KMS-11 (cell line): Measurements from ENCODE around the gene XG.

Experiments used
- H2AFZ ChIP-seq: fragments of 200-600 bp; sonication (generic); 2 replicates; pipeline ENCODE4 v1.6.1; 2016; ENCODE audit warnings: antibody characterized with exemption, mixed run types, low read depth
- H3K27ac ChIP-seq: fragments of 200-600 bp; sonication (generic); 2 replicates; pipeline ENCODE4 v1.6.1; 2016; ENCODE audit warnings: mild to moderate bottlenecking, mixed run types
- H3K27me3 ChIP-seq: fragments of 200-600 bp; sonication (generic); 2 replicates; pipeline ENCODE4 v1.6.1; 2017; ENCODE audit warnings: mild to moderate bottlenecking, low read depth, mixed run types, moderate library complexity; ENCODE audit not compliant: insufficient read depth
- H3K36me3 ChIP-seq: fragments of 200-600 bp; sonication (generic); 2 replicates; pipeline ENCODE4 v1.6.1; 2017; ENCODE audit warnings: mild to moderate bottlenecking, mixed run types; ENCODE audit not compliant: insufficient read depth
- H3K4me1 ChIP-seq: fragments of 200-600 bp; sonication (generic); 2 replicates; pipeline ENCODE4 v1.6.1; 2016; ENCODE audit warnings: mild to moderate bottlenecking, low read depth, mixed run types; ENCODE audit not compliant: poor library complexity, severe bottlenecking
- H3K4me2 ChIP-seq: fragments of 200-600 bp; sonication (generic); 2 replicates; pipeline ENCODE4 v1.7.0; 2016; ENCODE audit warnings: mild to moderate bottlenecking, mixed run types
- H3K4me3 ChIP-seq: fragments of 200-600 bp; sonication (generic); IDR thresholded peaks from 2 replicates; pipeline ENCODE4 v1.6.1; 2017; ENCODE audit warnings: low read depth, low read length, mixed read lengths; ENCODE audit not compliant: insufficient read depth
- H3K79me2 ChIP-seq: fragments of 200-600 bp; sonication (generic); 2 replicates; pipeline ENCODE4 v1.6.1; 2016; ENCODE audit warnings: low read depth, mixed run types; ENCODE audit not compliant: insufficient read depth
- H3K9ac ChIP-seq: fragments of 200-600 bp; sonication (generic); 2 replicates; pipeline ENCODE4 v1.6.1; 2016; ENCODE audit warnings: mild to moderate bottlenecking, mixed run types
- H4K20me1 ChIP-seq: fragments of 200-600 bp; sonication (generic); 2 replicates; pipeline ENCODE4 v1.6.1; 2016; ENCODE audit warnings: mild to moderate bottlenecking, mixed run types; ENCODE audit not compliant: insufficient read depth
- TF ChIP-seq, protein P1 (sequence below): fragments of 200-600 bp; sonication (generic); conservative IDR thresholded peaks from 2 replicates; pipeline ENCODE4 v1.6.1; 2017; ENCODE audit warnings: low read depth, mild to moderate bottlenecking, antibody characterized with exemption, low read length, moderate library complexity, mixed read lengths

XG gene

DNA sequence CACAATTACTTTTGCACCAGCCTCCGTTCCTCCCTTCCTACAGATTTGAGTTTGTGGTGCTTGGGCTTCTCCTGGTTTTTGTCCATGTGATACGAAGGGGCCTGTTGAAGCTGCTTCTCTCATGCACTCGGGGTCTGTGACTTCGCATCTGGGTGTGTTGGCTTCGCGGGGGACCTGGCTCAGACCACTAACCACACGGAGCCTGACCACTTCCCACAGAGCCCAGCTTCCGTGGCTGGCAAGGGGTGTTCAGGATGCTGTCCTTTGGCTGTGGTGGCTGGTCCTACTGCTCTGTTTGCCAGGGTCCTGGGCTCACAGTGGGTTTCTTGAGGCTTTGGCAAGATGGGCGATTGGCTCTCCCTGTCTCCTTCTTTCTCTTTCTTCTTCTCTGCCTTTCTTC, 19.8 kb upstream of the XG start:
- H4K20me1 ChIP-seq: no peaks in the 10 kb centered on the region
- H3K4me1 ChIP-seq: no peaks in the 10 kb centered on the region
- no peak overlapping the region for H2AFZ ChIP-seq
- H3K4me3 ChIP-seq: no peak overlapping the region
- no peak overlapping the region for H3K27ac ChIP-seq
- no peaks in the 10 kb centered on the region for H3K27me3 ChIP-seq
- no peaks in the 10 kb centered on the region for H3K79me2 ChIP-seq
- TF ChIP-seq, protein P1, sequence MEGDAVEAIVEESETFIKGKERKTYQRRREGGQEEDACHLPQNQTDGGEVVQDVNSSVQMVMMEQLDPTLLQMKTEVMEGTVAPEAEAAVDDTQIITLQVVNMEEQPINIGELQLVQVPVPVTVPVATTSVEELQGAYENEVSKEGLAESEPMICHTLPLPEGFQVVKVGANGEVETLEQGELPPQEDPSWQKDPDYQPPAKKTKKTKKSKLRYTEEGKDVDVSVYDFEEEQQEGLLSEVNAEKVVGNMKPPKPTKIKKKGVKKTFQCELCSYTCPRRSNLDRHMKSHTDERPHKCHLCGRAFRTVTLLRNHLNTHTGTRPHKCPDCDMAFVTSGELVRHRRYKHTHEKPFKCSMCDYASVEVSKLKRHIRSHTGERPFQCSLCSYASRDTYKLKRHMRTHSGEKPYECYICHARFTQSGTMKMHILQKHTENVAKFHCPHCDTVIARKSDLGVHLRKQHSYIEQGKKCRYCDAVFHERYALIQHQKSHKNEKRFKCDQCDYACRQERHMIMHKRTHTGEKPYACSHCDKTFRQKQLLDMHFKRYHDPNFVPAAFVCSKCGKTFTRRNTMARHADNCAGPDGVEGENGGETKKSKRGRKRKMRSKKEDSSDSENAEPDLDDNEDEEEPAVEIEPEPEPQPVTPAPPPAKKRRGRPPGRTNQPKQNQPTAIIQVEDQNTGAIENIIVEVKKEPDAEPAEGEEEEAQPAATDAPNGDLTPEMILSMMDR: no peak
- H3K4me2 ChIP-seq: no peak overlapping the region
- H3K36me3 ChIP-seq: no peaks in the 10 kb centered on the region
- no peak overlapping the region for H3K9ac ChIP-seq

DNA sequence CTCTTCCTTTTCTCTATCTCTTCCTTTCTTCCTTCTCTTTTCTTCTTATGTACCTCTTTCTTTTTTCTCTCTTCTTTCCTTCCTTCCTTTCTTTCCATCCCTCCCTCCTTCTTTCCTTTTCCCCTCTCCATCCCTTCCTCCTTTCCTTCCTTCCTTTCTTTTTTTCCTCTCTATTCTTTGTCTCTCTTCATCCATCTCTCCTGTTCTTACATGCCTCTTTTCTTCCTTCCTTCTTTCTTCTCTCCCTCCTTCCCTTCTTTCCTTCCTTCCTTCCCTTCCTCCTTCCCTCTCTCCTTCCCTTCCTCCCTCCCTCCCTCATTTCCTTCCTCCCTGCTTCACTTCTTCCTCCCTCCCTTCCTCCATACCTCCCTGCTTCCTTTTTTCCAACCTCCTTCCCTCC, 19.2 kb upstream of the XG start:
- Histone ChIP-seq H3K4me3 (no peak overlapping the region), H2AFZ (no peak overlapping the region), H3K4me2 (no peak overlapping the region), H3K4me1 (no peaks in the 10 kb centered on the region), H3K79me2 (no peaks in the 10 kb centered on the region), H3K27me3 (no peaks in the 10 kb centered on the region), H3K36me3 (no peaks in the 10 kb centered on the region), H3K9ac (no peak overlapping the region), H3K27ac (no peak overlapping the region), H4K20me1 (no peaks in the 10 kb centered on the region)
- TF ChIP-seq, protein P1: no peak

DNA sequence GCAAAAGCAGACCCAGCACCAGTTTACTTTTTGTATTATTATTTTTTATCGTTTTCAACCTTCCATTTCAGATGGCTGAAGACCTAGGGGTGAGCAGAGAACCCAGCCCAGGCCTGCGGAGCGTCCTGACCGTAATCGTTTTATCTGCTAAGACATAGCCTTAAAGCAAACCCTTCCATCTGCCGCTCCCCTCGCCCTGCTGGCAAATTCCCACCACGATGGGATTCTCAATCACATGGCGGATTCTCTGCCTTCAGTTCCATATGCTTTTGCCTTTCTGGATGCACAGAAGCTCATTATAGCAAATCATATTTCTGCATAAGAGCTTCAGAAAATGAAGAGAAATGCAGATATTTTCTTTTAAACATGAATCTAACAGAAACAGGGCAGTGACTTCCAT, 18.6 kb upstream of the XG start:
- Histone ChIP-seq H2AFZ (no peak overlapping the region), H3K79me2 (no peaks in the 10 kb centered on the region), H3K4me2 (no peak overlapping the region), H3K4me1 (no peaks in the 10 kb centered on the region), H3K27ac (no peak overlapping the region), H3K4me3 (no peak overlapping the region), H3K27me3 (no peaks in the 10 kb centered on the region), H3K9ac (no peak overlapping the region), H3K36me3 (no peaks in the 10 kb centered on the region), H4K20me1 (no peaks in the 10 kb centered on the region)
- TF ChIP-seq, protein P1: no peak

DNA sequence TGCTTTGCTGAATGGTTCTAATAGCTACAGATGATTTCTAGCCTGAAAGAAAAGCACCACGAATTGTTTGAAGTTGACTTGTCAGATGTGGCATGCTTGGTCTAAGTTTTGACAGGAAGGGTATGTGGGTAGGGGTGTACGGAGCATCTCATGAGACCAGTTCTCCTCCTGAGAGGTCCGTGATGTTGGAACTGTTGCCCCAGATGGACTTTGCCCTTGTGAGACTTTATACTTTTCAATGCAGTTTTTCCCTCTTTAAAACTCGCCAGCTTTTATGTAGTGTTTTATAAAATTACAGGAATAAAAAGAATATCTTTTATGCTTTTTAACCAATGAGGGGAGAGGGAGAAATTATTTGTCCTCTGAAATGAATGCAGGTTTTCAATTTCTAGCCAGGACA, 16.6 kb upstream of the XG start:
- no peak overlapping the region for H3K4me3 ChIP-seq
- no peak overlapping the region for H2AFZ ChIP-seq
- no peaks in the 10 kb centered on the region for H3K36me3 ChIP-seq
- no peak overlapping the region for H3K9ac ChIP-seq
- no peaks in the 10 kb centered on the region for H3K27me3 ChIP-seq
- TF ChIP-seq, protein P1: no peak
- no peak overlapping the region for H3K27ac ChIP-seq
- H4K20me1 ChIP-seq: no peaks in the 10 kb centered on the region
- no peaks in the 10 kb centered on the region for H3K79me2 ChIP-seq
- no peak overlapping the region for H3K4me2 ChIP-seq
- H3K4me1 ChIP-seq: no peaks in the 10 kb centered on the region

DNA sequence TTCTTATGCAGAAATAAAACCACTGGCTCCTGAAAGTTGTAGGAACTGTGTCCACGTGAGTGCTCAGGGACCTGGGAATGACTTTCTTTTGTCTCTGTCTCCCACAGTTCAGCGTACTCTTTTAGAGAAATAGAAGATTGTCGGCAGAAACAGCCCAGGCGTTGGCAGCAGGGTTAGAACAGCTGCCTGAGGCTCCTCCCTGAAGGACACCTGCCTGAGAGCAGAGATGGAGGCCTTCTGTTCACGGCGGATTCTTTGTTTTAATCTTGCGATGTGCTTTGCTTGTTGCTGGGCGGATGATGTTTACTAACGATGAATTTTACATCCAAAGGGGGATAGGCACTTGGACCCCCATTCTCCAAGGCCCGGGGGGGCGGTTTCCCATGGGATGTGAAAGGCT, 11.2 kb upstream of the XG start:
- Histone ChIP-seq H3K36me3 (no peaks in the 10 kb centered on the region), H3K27ac (no peak overlapping the region)

More for the DNA sequence above, 11.2 kb upstream of the XG start:
- Histone ChIP-seq H3K4me2 (no peak overlapping the region), H4K20me1 (no peaks in the 10 kb centered on the region), H3K4me1 (no peaks in the 10 kb centered on the region), H3K9ac (no peak overlapping the region), H3K27me3 (no peaks in the 10 kb centered on the region), H3K79me2 (no peaks in the 10 kb centered on the region), H2AFZ (no peak overlapping the region), H3K4me3 (no peak overlapping the region)
- TF ChIP-seq, protein P1: no peak
